A549 (cell line): ENCODE measurements around the gene MAPRE3.

Experiments used
- RCOR1 ChIP-seq: fragments of 150-350 bp; IDR thresholded peaks from 2 replicates; pipeline ENCODE4 v1.6.1; 2014; ENCODE audit warnings: antibody characterized with exemption, low read length, low read depth
- SMC3 ChIP-seq: fragments of >200 bp; sonication (Bioruptor Twin); formaldehyde crosslinking; IDR thresholded peaks from 3 replicates; pipeline ENCODE4 v1.6.1; 2018; ENCODE audit warnings: inconsistent platforms
- TF ChIP-seq, protein P1 (sequence below): fragments of >200 bp; sonication (Bioruptor Twin); formaldehyde crosslinking; IDR thresholded peaks from 3 replicates; pipeline ENCODE4 v1.5.1; 2016

DNA sequence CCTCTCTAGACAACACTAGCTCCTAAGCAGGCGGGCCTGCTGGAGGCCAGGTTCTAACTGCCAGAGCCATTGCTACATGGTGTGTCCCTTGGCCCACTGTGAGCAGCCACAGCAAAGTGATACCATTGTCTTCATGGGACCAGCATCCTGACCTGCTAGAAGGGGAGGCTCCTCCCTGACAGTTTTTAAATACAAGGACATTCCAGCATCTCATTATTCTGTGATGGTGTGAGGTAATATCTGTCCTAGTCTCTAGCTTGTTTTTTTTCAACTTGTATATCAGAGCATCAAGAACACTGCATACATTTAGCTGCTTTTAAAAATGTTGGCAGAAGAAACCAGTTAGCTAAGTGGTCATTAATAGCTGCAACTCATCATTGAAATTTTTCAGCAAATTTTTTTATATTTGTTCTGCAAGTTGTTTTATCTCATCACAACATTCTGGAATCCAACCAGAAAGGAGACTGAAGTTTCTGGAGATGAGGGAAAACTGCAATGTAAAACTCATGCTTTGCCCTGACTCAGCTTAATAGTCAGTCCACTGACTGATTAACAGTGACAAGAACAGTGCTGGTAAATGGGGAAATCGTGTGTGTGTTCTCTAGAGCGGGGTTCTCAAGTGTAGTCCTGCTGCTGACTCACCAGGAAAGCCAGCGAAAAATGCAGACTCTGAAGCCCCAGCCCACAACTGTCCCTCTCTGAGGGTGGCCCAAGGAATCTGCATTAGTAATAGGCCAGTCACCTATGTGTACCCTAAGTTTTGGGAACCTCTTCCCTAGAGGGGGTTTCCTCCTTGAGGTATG is 17.8 kb downstream of the MAPRE3 start:
- TF ChIP-seq, protein P1, sequence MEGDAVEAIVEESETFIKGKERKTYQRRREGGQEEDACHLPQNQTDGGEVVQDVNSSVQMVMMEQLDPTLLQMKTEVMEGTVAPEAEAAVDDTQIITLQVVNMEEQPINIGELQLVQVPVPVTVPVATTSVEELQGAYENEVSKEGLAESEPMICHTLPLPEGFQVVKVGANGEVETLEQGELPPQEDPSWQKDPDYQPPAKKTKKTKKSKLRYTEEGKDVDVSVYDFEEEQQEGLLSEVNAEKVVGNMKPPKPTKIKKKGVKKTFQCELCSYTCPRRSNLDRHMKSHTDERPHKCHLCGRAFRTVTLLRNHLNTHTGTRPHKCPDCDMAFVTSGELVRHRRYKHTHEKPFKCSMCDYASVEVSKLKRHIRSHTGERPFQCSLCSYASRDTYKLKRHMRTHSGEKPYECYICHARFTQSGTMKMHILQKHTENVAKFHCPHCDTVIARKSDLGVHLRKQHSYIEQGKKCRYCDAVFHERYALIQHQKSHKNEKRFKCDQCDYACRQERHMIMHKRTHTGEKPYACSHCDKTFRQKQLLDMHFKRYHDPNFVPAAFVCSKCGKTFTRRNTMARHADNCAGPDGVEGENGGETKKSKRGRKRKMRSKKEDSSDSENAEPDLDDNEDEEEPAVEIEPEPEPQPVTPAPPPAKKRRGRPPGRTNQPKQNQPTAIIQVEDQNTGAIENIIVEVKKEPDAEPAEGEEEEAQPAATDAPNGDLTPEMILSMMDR, result no peak
- no peak for TF ChIP-seq SMC3
- no peak for TF ChIP-seq RCOR1
